OCI-LY7 (cell line): ENCODE results near the gene VENTX. TPM values are rescaled to one million over a fixed set of nuclear protein-coding genes. Genes with fewer than 3 reads are reported as not detected.

Experiments
- BruUV-seq: library from RNA; stranded (reverse); fragments of 400-500 nt; replicated peaks from 2 replicates; lab custom pipeline; 2021; lab: Mats Ljungman, UMichigan
- CTCF ChIA-PET: fragments of 300-600 bp; sonication (Branson Sonifier 250); formaldehyde crosslinking; loops from one replicate; lab custom pipeline; 2022; ENCODE audit warnings: antibody characterized with exemption; ENCODE audit not compliant: unreplicated experiment; lab: Charles Lee
- POLR2A ChIA-PET: fragments of 300-600 bp; sonication (Branson Sonifier 250); formaldehyde crosslinking; loops from one replicate; lab custom pipeline; 2022; ENCODE audit warnings: antibody characterized with exemption; lab: Charles Lee
- DNase-seq: peaks from one replicate; pipeline ENCODE4 v3.0.0-alpha.2; 2015; ENCODE audit warnings: low spot score
- H2AFZ ChIP-seq: fragments of 200-600 bp; sonication (generic), shearing (Covaris generic); 2 replicates; pipeline ENCODE4 v1.6.1; 2014; ENCODE audit warnings: mild to moderate bottlenecking, antibody characterized with exemption, low read length, moderate library complexity
- H3K27ac ChIP-seq: fragments of 200-600 bp; sonication (generic); 2 replicates; pipeline ENCODE4 v1.5.1; 2014; ENCODE audit warnings: mixed run types, low read depth, mild to moderate bottlenecking, moderate library complexity, low read length, inconsistent platforms; ENCODE audit not compliant: poor library complexity, severe bottlenecking
- H3K36me3 ChIP-seq: fragments of 200-600 bp; sonication (generic); 2 replicates; pipeline ENCODE4 v1.6.1; 2014; ENCODE audit warnings: mild to moderate bottlenecking, antibody characterized with exemption, low read length, moderate library complexity, mixed read lengths; ENCODE audit not compliant: insufficient read depth
- H3K4me1 ChIP-seq: fragments of 200-600 bp; sonication (generic); 2 replicates; pipeline ENCODE4 v1.5.1; 2014; ENCODE audit warnings: mild to moderate bottlenecking, low read length; ENCODE audit not compliant: insufficient read depth, poor library complexity, severe bottlenecking
- H3K4me2 ChIP-seq: fragments of 200-600 bp; sonication (generic); 2 replicates; pipeline ENCODE4 v1.6.1; 2014; ENCODE audit warnings: mild to moderate bottlenecking, low read length
- H3K4me3 ChIP-seq: fragments of 200-600 bp; sonication (generic); 2 replicates; pipeline ENCODE4 v1.5.1; 2014; ENCODE audit warnings: mild to moderate bottlenecking, low read depth, low read length; ENCODE audit not compliant: poor library complexity, severe bottlenecking
- H3K79me2 ChIP-seq: fragments of 200-600 bp; sonication (generic); 2 replicates; pipeline ENCODE4 v1.6.1; 2016; ENCODE audit warnings: low read depth, mild to moderate bottlenecking, low read length, moderate library complexity, mixed read lengths; ENCODE audit not compliant: insufficient read depth
- H3K9me2 ChIP-seq: fragments of 200-600 bp; sonication (generic); 2 replicates; pipeline ENCODE4 v1.6.1; 2016; ENCODE audit warnings: mild to moderate bottlenecking, low read length, mixed read lengths; ENCODE audit not compliant: insufficient read depth
- H3K9me3 ChIP-seq: fragments of 200-600 bp; sonication (generic); 2 replicates; pipeline ENCODE4 v1.6.1; 2014; ENCODE audit warnings: mild to moderate bottlenecking, mixed run types, low read length, mixed read lengths
- H4K20me1 ChIP-seq: fragments of 200-600 bp; sonication (generic); 2 replicates; pipeline ENCODE4 v1.6.1; 2014; ENCODE audit warnings: mild to moderate bottlenecking, antibody characterized with exemption, low read length, moderate library complexity, mixed read lengths; ENCODE audit not compliant: insufficient read depth
- EZH2phosphoT487 ChIP-seq: fragments of 200-600 bp; sonication (generic); IDR thresholded peaks from 2 replicates; pipeline ENCODE4 v1.6.1; 2018; ENCODE audit warnings: low read depth, borderline replicate concordance, mild to moderate bottlenecking, mixed run types, antibody characterized with exemption, low read length, moderate library complexity, mixed read lengths
- intact Hi-C: fragments of 100-400 bp; cut with micrococcal nuclease; formaldehyde crosslinking; loops from one replicate; pipeline ENCODE4 v1.10.0; 2022; ENCODE audit not compliant: unreplicated experiment
- total RNA-seq, 2 experiments: library from RNA; depleted of rRNA in 1 of 2; stranded (reverse); fragments of >200 nt in 1 of 2; shearing (Covaris generic) in 1 of 2; gene quantifications; 2 replicates each; pipeline ENCODE4 v1.2.3, GENCODE V29; 2014 to 2022
- TF ChIP-seq, protein P1 (sequence below): fragments of 200-600 bp; sonication (generic); conservative IDR thresholded peaks from 2 replicates; pipeline ENCODE4 v1.5.1; 2014; ENCODE audit warnings: mild to moderate bottlenecking, antibody characterized with exemption, low read length, moderate library complexity, mixed read lengths

Gene VENTX
- total RNA-seq, 2 experiments from 2014 or later, result not detected

DNA sequence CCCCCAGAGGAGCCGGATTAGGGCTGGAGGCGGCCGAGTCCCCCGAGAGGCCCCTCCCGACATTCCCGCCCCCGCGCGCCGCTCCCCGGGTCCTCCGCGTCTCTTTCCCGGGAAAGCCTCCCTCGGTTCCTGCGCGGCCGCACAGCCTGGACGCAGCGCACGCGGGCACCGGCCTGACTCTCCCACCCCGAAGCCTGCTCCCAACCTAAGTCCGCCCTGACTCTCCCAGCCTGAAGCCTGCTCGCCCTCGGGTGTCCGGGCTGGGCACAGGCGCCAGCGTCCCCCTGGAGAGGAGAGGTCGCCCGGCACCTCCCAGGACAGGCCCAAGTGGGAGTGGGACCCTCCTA lies 441 bp upstream of the VENTX start:
- no peaks in the 10 kb centered on the region for H3K36me3 ChIP-seq
- no peaks in the 10 kb centered on the region for H3K9me3 ChIP-seq
- H3K9me2 ChIP-seq, result no peaks in the 10 kb centered on the region
- POLR2A ChIA-PET, result no interaction called here
- no peaks in the 10 kb centered on the region for H3K4me1 ChIP-seq
- H2AFZ ChIP-seq, result no peak overlapping the region
- no peak overlapping the region for H3K27ac ChIP-seq
- CTCF ChIA-PET, result no interaction called here
- H3K4me2 ChIP-seq, result no peak overlapping the region
- intact Hi-C loops, result no loop called here
- no peaks in the 10 kb centered on the region for H3K79me2 ChIP-seq
- no peak overlapping the region for H3K4me3 ChIP-seq
- TF ChIP-seq, protein P1, sequence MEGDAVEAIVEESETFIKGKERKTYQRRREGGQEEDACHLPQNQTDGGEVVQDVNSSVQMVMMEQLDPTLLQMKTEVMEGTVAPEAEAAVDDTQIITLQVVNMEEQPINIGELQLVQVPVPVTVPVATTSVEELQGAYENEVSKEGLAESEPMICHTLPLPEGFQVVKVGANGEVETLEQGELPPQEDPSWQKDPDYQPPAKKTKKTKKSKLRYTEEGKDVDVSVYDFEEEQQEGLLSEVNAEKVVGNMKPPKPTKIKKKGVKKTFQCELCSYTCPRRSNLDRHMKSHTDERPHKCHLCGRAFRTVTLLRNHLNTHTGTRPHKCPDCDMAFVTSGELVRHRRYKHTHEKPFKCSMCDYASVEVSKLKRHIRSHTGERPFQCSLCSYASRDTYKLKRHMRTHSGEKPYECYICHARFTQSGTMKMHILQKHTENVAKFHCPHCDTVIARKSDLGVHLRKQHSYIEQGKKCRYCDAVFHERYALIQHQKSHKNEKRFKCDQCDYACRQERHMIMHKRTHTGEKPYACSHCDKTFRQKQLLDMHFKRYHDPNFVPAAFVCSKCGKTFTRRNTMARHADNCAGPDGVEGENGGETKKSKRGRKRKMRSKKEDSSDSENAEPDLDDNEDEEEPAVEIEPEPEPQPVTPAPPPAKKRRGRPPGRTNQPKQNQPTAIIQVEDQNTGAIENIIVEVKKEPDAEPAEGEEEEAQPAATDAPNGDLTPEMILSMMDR, result no peak
- TF ChIP-seq EZH2phosphoT487, result no peak
- H4K20me1 ChIP-seq, result no peaks in the 10 kb centered on the region; the same call in 1 of the 2 replicates
- DNase-seq, result no peak
- no TSS peak for BruUV-seq

DNA sequence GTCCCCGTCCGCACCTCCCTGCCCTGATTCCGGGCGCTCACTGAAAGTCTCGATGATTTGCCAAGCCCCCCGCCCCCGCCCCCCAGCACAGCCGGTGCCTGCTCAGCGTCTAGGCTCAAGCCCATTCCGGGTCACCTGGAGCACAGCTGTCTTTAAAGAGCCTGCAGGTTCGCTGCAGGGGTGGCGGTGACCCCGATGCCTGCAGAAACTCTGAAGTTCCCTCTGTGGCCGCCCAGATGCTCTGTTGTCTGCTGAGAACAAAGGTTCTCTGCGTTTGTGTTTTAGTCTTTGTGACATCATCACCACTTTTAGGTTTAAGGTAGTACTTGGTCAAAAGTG lies 780 bp downstream of the VENTX start:
- H3K4me2 ChIP-seq, result no peak overlapping the region
- ChIA-PET CTCF (no interaction called here), POLR2A (no interaction called here)
- DNase-seq, result no peak
- no peak overlapping the region for H3K4me3 ChIP-seq
- no peak overlapping the region for H3K27ac ChIP-seq
- no peaks in the 10 kb centered on the region for H3K9me2 ChIP-seq
- H3K9me3 ChIP-seq, result no peaks in the 10 kb centered on the region
- H3K4me1 ChIP-seq, result no peaks in the 10 kb centered on the region
- no peaks in the 10 kb centered on the region for H3K79me2 ChIP-seq
- no peaks in the 10 kb centered on the region; the same call in 1 of the 2 replicates for H4K20me1 ChIP-seq
- no peak for TF ChIP-seq EZH2phosphoT487
- TF ChIP-seq, protein P1, result no peak
- H2AFZ ChIP-seq, result no peak overlapping the region
- BruUV-seq, result no TSS peak
- intact Hi-C loops, result no loop called here
- H3K36me3 ChIP-seq, result no peaks in the 10 kb centered on the region

DNA sequence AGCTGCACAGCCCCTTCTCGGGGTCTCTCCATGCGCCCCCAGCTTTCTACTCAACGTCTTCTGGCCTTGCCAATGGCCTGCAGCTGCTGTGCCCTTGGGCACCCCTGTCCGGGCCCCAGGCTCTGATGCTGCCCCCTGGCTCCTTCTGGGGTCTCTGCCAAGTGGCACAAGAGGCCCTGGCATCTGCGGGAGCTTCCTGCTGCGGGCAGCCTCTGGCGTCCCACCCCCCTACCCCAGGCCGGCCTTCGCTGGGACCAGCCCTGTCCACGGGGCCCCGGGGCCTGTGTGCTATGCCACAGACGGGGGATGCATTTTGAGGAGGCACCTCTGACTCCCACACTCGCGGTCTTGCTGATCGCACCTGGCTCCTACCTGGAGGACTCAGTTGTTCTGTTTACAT lies 2.3 kb downstream of the VENTX start:
- H2AFZ ChIP-seq, result no peak overlapping the region
- no peaks in the 10 kb centered on the region for H3K4me1 ChIP-seq
- H3K79me2 ChIP-seq, result no peaks in the 10 kb centered on the region
- no peaks in the 10 kb centered on the region for H3K36me3 ChIP-seq
- no peak overlapping the region for H3K27ac ChIP-seq
- no peak for DNase-seq
- no peaks in the 10 kb centered on the region for H3K9me3 ChIP-seq
- intact Hi-C loops, result loop anchor here (10.0 kb wide), 1 partner anchor 275 kb away; no protein-coding TSS in a partner anchor
- no peaks in the 10 kb centered on the region; the same call in 1 of the 2 replicates for H4K20me1 ChIP-seq
- ChIA-PET POLR2A (no interaction called here), CTCF (interaction anchor here (1.1 kb wide), 1 partner anchor 97 kb away, joined by 3 read pairs; no protein-coding TSS in a partner anchor)
- no peaks in the 10 kb centered on the region for H3K9me2 ChIP-seq
- no peak overlapping the region for H3K4me3 ChIP-seq
- TF ChIP-seq EZH2phosphoT487, result no peak
- TF ChIP-seq, protein P1, result no peak
- BruUV-seq, result no TSS peak
- H3K4me2 ChIP-seq, result no peak overlapping the region
